ENCODE data around the gene POC1A. TPM values are rescaled to one million over a fixed set of nuclear protein-coding genes. Genes with fewer than 3 reads are reported as not detected.

Gene POC1A
- total RNA-seq, 1 experiment from 2014 or later, result 35.0 TPM

DNA sequence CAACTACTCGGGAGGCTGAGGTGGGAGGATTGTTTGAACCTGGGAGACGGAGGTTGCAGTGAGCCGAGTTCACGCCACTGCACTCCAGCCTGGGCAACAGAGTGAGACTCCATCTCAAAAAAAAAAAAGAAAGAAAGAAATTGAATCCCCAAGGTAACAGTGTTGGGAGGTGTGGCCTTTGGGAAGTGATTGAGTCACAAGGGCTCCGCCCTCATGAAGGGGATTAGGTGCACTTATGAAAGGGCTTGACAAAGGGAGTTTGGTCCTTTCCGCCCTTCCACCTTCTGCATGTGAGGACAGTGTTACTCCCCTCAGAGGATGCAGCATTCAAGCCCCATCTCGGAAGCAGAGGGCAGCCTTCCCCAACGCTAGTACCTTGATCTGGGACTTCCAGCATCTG is 21.3 kb downstream of the POC1A start:
- no peaks in the 10 kb centered on the region for H3K36me3 ChIP-seq (ENCODE audit: low read depth)
- no peak for DNase-seq
- peaks cover 15% of the 10 kb centered on the region; the same call in 1 of the 2 replicates for H3F3A ChIP-seq (ENCODE audit: insufficient read depth, low read depth)
- peaks cover 16% of the 10 kb centered on the region for H3K4me1 ChIP-seq (replicated peaks; ENCODE audit: insufficient read depth)
- H3K4me3 ChIP-seq, result no peak overlapping the region
- CTCF ChIA-PET, result no interaction called here
- H3K9me2 ChIP-seq (ENCODE audit: insufficient read depth), result no peaks in the 10 kb centered on the region
- H2AFZ ChIP-seq, result no peak overlapping the region
- intact Hi-C loops (cut with micrococcal nuclease; ENCODE audit: unreplicated experiment), result no loop called here
- TF ChIP-seq EZH2 (IDR thresholded peaks at IDR 0.05; ENCODE audit: low read depth), result no peak
- TF ChIP-seq, protein P1, sequence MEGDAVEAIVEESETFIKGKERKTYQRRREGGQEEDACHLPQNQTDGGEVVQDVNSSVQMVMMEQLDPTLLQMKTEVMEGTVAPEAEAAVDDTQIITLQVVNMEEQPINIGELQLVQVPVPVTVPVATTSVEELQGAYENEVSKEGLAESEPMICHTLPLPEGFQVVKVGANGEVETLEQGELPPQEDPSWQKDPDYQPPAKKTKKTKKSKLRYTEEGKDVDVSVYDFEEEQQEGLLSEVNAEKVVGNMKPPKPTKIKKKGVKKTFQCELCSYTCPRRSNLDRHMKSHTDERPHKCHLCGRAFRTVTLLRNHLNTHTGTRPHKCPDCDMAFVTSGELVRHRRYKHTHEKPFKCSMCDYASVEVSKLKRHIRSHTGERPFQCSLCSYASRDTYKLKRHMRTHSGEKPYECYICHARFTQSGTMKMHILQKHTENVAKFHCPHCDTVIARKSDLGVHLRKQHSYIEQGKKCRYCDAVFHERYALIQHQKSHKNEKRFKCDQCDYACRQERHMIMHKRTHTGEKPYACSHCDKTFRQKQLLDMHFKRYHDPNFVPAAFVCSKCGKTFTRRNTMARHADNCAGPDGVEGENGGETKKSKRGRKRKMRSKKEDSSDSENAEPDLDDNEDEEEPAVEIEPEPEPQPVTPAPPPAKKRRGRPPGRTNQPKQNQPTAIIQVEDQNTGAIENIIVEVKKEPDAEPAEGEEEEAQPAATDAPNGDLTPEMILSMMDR (conservative IDR thresholded peaks at IDR 0.05), result no peak
- H3K79me2 ChIP-seq (ENCODE audit: low read depth), result no peaks in the 10 kb centered on the region
- no peak overlapping the region for H3K4me2 ChIP-seq
- no peaks in the 10 kb centered on the region for H4K20me1 ChIP-seq (ENCODE audit: insufficient read depth)
- H3K27ac ChIP-seq, result no peak overlapping the region
- H3K27me3 ChIP-seq (ENCODE audit: insufficient read depth, low read depth), result no peaks in the 10 kb centered on the region
- POLR2A ChIA-PET (ENCODE audit: unreplicated experiment), result no interaction called here
- no TSS peak for BruUV-seq (replicated peaks)
- H3K9me3 ChIP-seq (ENCODE audit: insufficient read depth, low read depth), result no peaks in the 10 kb centered on the region

DNA sequence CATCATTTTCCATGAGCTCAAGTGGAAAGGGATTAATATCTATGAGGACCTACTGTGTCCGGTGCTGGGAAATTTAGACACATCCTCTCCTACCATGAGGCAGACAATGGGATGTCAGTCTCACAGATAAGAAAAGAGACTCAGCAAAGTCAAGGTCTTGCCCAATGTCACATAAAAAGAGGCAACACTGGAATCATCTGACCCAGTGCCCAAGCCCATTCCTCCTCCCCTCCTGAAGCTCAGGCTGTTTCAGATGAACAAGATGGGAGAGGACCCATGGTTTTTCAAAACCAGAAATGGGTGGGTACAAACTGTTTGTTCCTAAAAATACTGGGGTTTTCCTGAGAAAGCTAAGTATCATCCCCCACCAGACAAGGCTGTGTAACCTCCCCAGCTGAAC is 22.2 kb downstream of the POC1A start:
- Histone ChIP-seq H2AFZ (no peak overlapping the region), H3K27me3 (ENCODE audit: insufficient read depth, low read depth) (no peaks in the 10 kb centered on the region), H3K27ac (no peak overlapping the region), H3K36me3 (ENCODE audit: low read depth) (no peaks in the 10 kb centered on the region), H3K4me3 (no peak overlapping the region), H3K79me2 (ENCODE audit: low read depth) (0 out of 2 replicates have a peak, but pooled peaks cover 1% of the 10 kb centered on the region), H3K9me3 (ENCODE audit: insufficient read depth, low read depth) (no peaks in the 10 kb centered on the region), H3F3A (ENCODE audit: insufficient read depth, low read depth) (peaks cover 24% of the 10 kb centered on the region; the same call in 1 of the 2 replicates), H3K4me2 (no peak overlapping the region), H3K9me2 (ENCODE audit: insufficient read depth) (no peaks in the 10 kb centered on the region), H3K4me1 (replicated peaks; ENCODE audit: insufficient read depth) (peaks cover 22% of the 10 kb centered on the region), H4K20me1 (ENCODE audit: insufficient read depth) (no peaks in the 10 kb centered on the region)
- ChIA-PET POLR2A (ENCODE audit: unreplicated experiment) (no interaction called here), CTCF (no interaction called here)
- no peak for TF ChIP-seq EZH2 (IDR thresholded peaks at IDR 0.05; ENCODE audit: low read depth)
- TF ChIP-seq, protein P1 (conservative IDR thresholded peaks at IDR 0.05), result no peak
- DNase-seq, result no peak
- BruUV-seq (replicated peaks), result no TSS peak
- intact Hi-C loops (cut with micrococcal nuclease; ENCODE audit: unreplicated experiment), result no loop called here

DNA sequence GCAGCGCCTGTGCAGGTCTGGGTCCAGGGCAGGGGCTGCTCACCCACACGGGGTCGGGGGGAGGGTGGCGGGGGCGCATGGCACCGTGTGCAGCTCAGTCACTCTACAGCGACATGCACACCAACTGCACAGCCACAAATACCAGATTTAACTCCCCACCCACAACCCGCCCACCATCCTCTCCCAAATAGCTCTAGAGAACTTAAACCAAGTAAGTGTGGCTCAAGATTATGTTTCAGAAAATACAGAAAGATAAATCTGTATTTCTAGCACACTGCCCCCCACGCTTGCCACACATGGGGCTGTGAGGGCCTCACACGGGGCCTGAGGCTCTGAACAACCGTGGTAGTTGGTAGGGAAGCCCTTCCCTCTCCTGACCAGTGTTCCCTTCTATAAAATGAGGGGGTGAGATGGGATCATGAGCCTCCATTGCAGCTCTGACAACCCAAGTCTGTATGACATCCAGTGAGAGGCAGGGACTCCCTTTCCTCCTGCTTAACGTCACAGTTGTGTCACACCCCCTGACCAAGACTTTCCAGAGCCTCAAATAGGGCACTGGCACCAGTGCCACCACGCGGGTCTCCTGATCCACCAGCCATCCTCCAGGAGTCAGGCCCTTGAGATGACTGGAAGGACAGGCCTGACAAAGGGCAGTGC is 23.1 kb downstream of the POC1A start:
- BruUV-seq (replicated peaks), result no TSS peak
- Histone ChIP-seq H3K36me3 (ENCODE audit: low read depth) (no peaks in the 10 kb centered on the region), H3F3A (ENCODE audit: insufficient read depth, low read depth) (peaks cover 25% of the 10 kb centered on the region; the same call in 1 of the 2 replicates), H3K79me2 (ENCODE audit: low read depth) (0 out of 2 replicates have a peak, but pooled peaks cover 4% of the 10 kb centered on the region), H3K4me3 (no peak overlapping the region), H3K4me2 (no peak overlapping the region), H3K27ac (no peak overlapping the region), H3K9me3 (ENCODE audit: insufficient read depth, low read depth) (no peaks in the 10 kb centered on the region), H4K20me1 (ENCODE audit: insufficient read depth) (no peaks in the 10 kb centered on the region), H3K27me3 (ENCODE audit: insufficient read depth, low read depth) (no peaks in the 10 kb centered on the region), H2AFZ (no peak overlapping the region), H3K4me1 (replicated peaks; ENCODE audit: insufficient read depth) (peaks cover 22% of the 10 kb centered on the region), H3K9me2 (ENCODE audit: insufficient read depth) (no peaks in the 10 kb centered on the region)
- CTCF ChIA-PET, result no interaction called here
- intact Hi-C loops (cut with micrococcal nuclease; ENCODE audit: unreplicated experiment), result no loop called here
- POLR2A ChIA-PET (ENCODE audit: unreplicated experiment), result no interaction called here
- no peak for DNase-seq
- no peak for TF ChIP-seq EZH2 (IDR thresholded peaks at IDR 0.05; ENCODE audit: low read depth)
- TF ChIP-seq, protein P1 (conservative IDR thresholded peaks at IDR 0.05), result no peak

Data from PC-9 (cell line).